ENCODE measurements around the gene CHSY3. TPM values are rescaled to one million over a fixed set of nuclear protein-coding genes. Genes with fewer than 3 reads are reported as not detected.

CHSY3 gene
- total and polyA plus RNA-seq, 12 donors: 0.15 to 1.6 (median 1.0) TPM

DNA sequence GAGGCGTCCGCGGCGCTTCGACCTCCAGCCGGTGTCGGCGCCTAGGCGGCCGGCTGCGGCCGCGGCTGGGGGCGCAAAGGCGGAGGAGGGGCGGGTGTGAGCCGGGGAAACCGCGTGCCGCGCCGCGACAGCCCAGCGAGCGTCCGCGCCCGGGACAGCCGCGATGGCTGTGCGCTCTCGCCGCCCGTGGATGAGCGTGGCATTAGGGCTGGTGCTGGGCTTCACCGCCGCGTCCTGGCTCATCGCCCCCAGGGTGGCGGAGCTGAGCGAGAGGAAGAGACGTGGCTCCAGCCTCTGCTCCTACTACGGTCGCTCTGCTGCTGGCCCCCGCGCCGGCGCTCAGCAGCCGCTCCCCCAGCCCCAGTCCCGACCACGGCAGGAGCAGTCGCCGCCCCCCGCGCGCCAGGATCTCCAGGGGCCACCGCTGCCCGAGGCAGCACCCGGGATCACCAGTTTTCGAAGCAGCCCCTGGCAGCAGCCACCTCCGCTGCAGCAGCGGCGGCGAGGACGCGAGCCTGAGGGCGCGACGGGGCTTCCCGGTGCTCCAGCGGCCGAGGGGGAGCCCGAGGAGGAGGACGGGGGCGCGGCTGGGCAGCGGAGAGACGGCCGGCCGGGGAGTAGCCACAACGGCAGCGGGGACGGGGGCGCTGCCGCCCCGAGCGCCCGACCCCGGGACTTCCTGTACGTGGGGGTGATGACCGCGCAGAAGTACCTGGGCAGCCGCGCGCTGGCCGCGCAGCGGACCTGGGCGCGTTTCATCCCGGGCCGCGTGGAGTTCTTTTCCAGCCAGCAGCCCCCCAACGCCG, 605 bp downstream of the CHSY3 start:
- Histone ChIP-seq H3K4me3 (peak overlapping the region; percentile 51 to 89 (median 74)), H3K36me3 (peaks cover 0 to 9% (median 0%) of the 10 kb centered on the region in 9 donors), H3K4me1 (peaks cover 0 to 27% (median 19%) of the 10 kb centered on the region in 9 donors), H3K27me3 (peaks cover 0 to 61% (median 0%) of the 10 kb centered on the region in 7 donors), H3K27ac (peak overlapping the region; percentile 41 to 84 (median 73)), H3K9me3 (no peaks in the 10 kb centered on the region)
- 1 to 2% methylated on average over 97 to 105 of the region's 105 CpGs for WGBS, 2 donors
- intact Hi-C loops (cut with DNase I): loop anchor here in 8 of 10 donors (5.0 to 10.0 kb wide), 8 partner anchors 237 to 1512 kb away; no protein-coding TSS in a partner anchor
- DNase-seq (peak; percentile 7 to 19), ATAC-seq (peak in 6 of 8 donors; percentile 8 to 51 (median 40))
- TF ChIP-seq, protein P1, sequence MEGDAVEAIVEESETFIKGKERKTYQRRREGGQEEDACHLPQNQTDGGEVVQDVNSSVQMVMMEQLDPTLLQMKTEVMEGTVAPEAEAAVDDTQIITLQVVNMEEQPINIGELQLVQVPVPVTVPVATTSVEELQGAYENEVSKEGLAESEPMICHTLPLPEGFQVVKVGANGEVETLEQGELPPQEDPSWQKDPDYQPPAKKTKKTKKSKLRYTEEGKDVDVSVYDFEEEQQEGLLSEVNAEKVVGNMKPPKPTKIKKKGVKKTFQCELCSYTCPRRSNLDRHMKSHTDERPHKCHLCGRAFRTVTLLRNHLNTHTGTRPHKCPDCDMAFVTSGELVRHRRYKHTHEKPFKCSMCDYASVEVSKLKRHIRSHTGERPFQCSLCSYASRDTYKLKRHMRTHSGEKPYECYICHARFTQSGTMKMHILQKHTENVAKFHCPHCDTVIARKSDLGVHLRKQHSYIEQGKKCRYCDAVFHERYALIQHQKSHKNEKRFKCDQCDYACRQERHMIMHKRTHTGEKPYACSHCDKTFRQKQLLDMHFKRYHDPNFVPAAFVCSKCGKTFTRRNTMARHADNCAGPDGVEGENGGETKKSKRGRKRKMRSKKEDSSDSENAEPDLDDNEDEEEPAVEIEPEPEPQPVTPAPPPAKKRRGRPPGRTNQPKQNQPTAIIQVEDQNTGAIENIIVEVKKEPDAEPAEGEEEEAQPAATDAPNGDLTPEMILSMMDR (IDR thresholded peaks at IDR 0.05): no peak

DNA sequence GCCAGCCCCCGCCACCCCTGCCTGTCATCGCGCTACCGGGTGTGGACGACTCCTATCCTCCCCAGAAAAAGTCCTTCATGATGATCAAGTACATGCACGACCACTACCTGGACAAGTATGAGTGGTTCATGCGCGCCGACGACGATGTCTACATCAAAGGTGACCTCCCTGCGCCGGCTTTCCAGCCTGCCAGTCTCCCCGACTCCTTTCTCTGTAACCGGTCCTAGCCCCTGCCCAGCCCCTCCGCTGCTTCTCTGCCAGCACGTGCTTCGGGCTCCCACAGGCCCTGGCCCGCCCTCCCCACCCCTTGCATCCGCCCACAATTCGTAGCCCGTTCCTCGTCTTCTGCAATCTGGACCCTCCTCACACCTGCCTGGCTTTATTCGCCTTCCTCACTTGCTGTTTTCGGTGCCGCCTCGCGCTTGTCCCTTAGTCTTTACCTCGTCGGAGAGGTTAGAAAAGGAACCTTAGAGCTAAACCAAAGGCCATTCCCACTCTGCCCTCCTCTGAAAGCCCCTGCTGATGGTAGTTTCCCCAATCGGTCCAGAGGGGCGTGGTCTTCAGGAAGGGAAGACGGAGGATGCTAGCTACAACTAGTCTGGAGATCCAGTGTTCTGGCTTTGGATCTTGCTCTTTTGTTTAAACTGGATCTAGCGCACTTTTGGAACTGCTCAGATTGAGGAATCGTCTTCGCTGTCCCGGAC, 1.4 kb downstream of the CHSY3 start:
- peak overlapping the region; percentile 51 to 89 (median 74) for H3K4me3 ChIP-seq
- DNase-seq: peak in 1 of 2 donors; percentile 13
- H3K9me3 ChIP-seq: no peaks in the 10 kb centered on the region
- intact Hi-C loops (cut with DNase I): loop anchor here in 5 of 10 donors (5.0 to 10.0 kb wide), 4 partner anchors 239 to 1509 kb away; no protein-coding TSS in a partner anchor
- H3K36me3 ChIP-seq: peaks cover 0 to 11% (median 0%) of the 10 kb centered on the region in 9 donors
- ATAC-seq: no peak
- H3K27ac ChIP-seq: peak overlapping the region in 4 of 10 donors; percentile 67 to 84 (median 78)
- WGBS, 2 donors: 0 to 1% methylated on average over 37 of the region's 37 CpGs
- H3K4me1 ChIP-seq: peaks cover 0 to 27% (median 19%) of the 10 kb centered on the region in 9 donors
- TF ChIP-seq, protein P1 (IDR thresholded peaks at IDR 0.05): no peak
- peaks cover 0 to 61% (median 0%) of the 10 kb centered on the region in 7 donors for H3K27me3 ChIP-seq

DNA sequence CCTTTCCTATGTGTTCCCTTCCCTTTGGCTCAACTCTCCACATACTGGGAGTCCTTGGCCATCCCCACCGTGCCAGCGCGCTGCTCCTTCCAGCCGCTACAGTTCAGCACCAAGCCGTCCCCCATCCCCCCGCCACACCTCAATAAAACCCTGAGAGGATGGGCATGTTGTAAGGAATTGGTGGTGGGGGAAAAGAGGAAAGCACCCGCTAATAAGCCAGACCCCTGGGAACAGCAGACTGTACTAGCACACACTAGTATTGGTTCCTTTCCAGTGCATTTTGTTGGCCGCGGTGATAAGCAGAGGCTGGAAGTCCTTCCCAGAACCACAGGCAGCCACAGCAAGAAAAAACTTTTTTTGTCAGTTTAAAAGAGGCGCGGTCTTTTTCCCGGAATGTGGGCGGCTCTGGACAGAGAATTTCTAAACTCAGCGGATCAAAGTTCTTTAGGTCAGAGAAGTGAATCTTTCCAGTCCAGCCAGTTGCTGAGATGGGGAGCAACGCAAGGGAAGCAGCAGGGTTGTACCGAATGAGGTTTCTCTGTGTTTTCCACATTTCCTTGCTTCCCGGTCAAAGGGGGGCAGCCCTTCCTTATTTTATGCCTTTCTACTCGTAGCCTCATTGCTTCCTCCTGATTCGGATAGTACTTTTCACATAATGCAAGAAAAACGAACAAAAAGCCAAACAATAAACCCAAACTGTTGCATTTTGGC, 2.1 kb downstream of the CHSY3 start:
- Histone ChIP-seq H3K27me3 (peaks cover 0 to 61% (median 0%) of the 10 kb centered on the region in 7 donors), H3K9me3 (no peaks in the 10 kb centered on the region), H3K27ac (no peak overlapping the region), H3K36me3 (peaks cover 0 to 11% (median 0%) of the 10 kb centered on the region in 9 donors), H3K4me1 (peaks cover 0 to 27% (median 19%) of the 10 kb centered on the region in 9 donors), H3K4me3 (peak overlapping the region; percentile 51 to 89 (median 74))
- WGBS, 2 donors: 6 to 7% methylated on average over 20 of the region's 20 CpGs
- TF ChIP-seq, protein P1 (IDR thresholded peaks at IDR 0.05): peak in 5 of 9 donors; percentile 11 to 50 (median 33)
- ATAC-seq (peak in 4 of 8 donors; percentile 22 to 32 (median 28)), DNase-seq (peak; percentile 11 to 13)
- intact Hi-C loops (cut with DNase I): loop anchor here in 5 of 10 donors (5.0 to 10.0 kb wide), 4 partner anchors 238 to 1508 kb away; no protein-coding TSS in a partner anchor
